HepG2 (cell line): ENCODE results near the gene AQP5. TPM values are rescaled to one million over a fixed set of nuclear protein-coding genes. Genes with fewer than 3 reads are reported as not detected.

Experiments
- ATAC-seq: fragments of 200-7000 bp; cut with Tn5 transposase; 3 replicates; pipeline ENCODE4 v1.9.1; 2020; ENCODE audit warnings: mild to moderate bottlenecking, moderate library complexity
- BruUV-seq: library from RNA; stranded (reverse); fragments of 400-500 nt; replicated peaks from 2 replicates; lab custom pipeline; 2021; lab: Mats Ljungman, UMichigan
- CTCF ChIA-PET: fragments of 300-600 bp; formaldehyde crosslinking; extraction: SDS; loops from one replicate; lab custom pipeline; 2021; ENCODE audit warnings: low total read pairs, inconsistent platforms, low intra/inter-chr PET ratio; lab: Yijun Ruan, JAX
- POLR2A ChIA-PET: fragments of 350-600 bp; sonication (Branson Sonifier 250); formaldehyde crosslinking; loops from one replicate; lab custom pipeline; 2020; ENCODE audit warnings: antibody characterized with exemption, inconsistent platforms; lab: Yijun Ruan, JAX
- DNase-seq: peaks from one replicate; pipeline ENCODE4 v3.0.0-alpha.2; 2015; ENCODE audit warnings: low spot score
- FAIRE-seq: peaks from 3 replicates; lab custom pipeline; 2011; peaks lifted over from hg19 to GRCh38; lab: Jason Lieb, UNC
- H2AFZ ChIP-seq: one replicate; pipeline ENCODE4 v1.6.1; 2011; ENCODE audit warnings: low read length, inconsistent platforms
- H3K27ac ChIP-seq: fragments of 300-600 bp; 3 replicates; pipeline ENCODE4 v1.8.0; 2011; ENCODE audit warnings: mixed run types, mild to moderate bottlenecking, mixed read lengths, low read length, inconsistent platforms; ENCODE audit not compliant: insufficient read depth; ENCODE audit errors: extremely low read length
- H3K27me3 ChIP-seq, 2 experiments: fragments of 200-600 bp in 1 of 2; 2 replicates in 1 of 2; 3 replicates in 1 of 2; pipeline versions ENCODE4 v1.6.0 to v1.8.0; 2011; ENCODE audit warnings: low read length in 2 of 2, mild to moderate bottlenecking in 2 of 2, moderate library complexity in 2 of 2, inconsistent platforms in 1 of 2; ENCODE audit not compliant: insufficient read depth in 2 of 2, control insufficient read depth in 1 of 2
- H3K36me3 ChIP-seq, 2 experiments: fragments of 200-600 bp in 1 of 2; replicated peaks in 1 of 2; 2 replicates in 1 of 2; 3 replicates in 1 of 2; pipeline versions ENCODE4 v1.5.1 to v1.8.0; 2011; ENCODE audit warnings: low read length in 2 of 2, inconsistent platforms in 1 of 2; ENCODE audit not compliant: insufficient read depth in 2 of 2, control insufficient read depth in 1 of 2
- H3K4me1 ChIP-seq: 2 replicates; pipeline ENCODE4 v1.5.1; 2012; ENCODE audit warnings: low read length, inconsistent platforms; ENCODE audit not compliant: insufficient read depth
- H3K4me2 ChIP-seq: 2 replicates; pipeline ENCODE4 v1.6.0; 2011; ENCODE audit warnings: low read depth, low read length, inconsistent platforms
- H3K4me3 ChIP-seq, 3 experiments: fragments of 200-600 bp in 1 of 3; sonication (generic), shearing (Covaris generic) in 1 of 3; replicated peaks in 1 of 3; 2 replicates each; pipeline ENCODE4 v1.5.1; 2011 to 2016; ENCODE audit warnings: low read length in 3 of 3, inconsistent platforms in 2 of 3, low read depth in 2 of 3, mild to moderate bottlenecking in 2 of 3, control low read depth in 1 of 3, mixed read lengths in 1 of 3; ENCODE audit not compliant: insufficient read depth in 1 of 3
- H3K79me2 ChIP-seq: one replicate; pipeline ENCODE4 v1.6.1; 2011; ENCODE audit warnings: low read length, inconsistent platforms; ENCODE audit not compliant: insufficient read depth
- H3K9ac ChIP-seq: 2 replicates; pipeline ENCODE4 v1.6.0; 2011; ENCODE audit warnings: mild to moderate bottlenecking, low read depth, low read length, inconsistent platforms; ENCODE audit not compliant: insufficient read depth
- H3K9me3 ChIP-seq: 2 replicates; pipeline ENCODE4 v1.5.1; 2012; ENCODE audit warnings: mild to moderate bottlenecking, low read length
- H4K20me1 ChIP-seq: 2 replicates; pipeline ENCODE4 v1.6.0; 2011; ENCODE audit warnings: inconsistent platforms, mild to moderate bottlenecking, low read length, moderate library complexity; ENCODE audit not compliant: insufficient read depth
- CREB1 ChIP-seq, 2 experiments: fragments of 450-650 bp in 1 of 2; IDR thresholded peaks; 2 replicates each; pipeline ENCODE4 v1.6.1; 2016 to 2017; ENCODE audit warnings: control low read depth in 1 of 2, mild to moderate bottlenecking in 1 of 2, missing compliant biosample characterization in 1 of 2, missing genetic modification characterization in 1 of 2
- HNRNPK ChIP-seq: fragments of 200-400 bp; formaldehyde crosslinking; IDR thresholded peaks from 2 replicates; pipeline ENCODE4 v1.6.1; 2018; ENCODE audit warnings: low read length, low read depth, moderate library complexity, mild to moderate bottlenecking; ENCODE audit not compliant: poor library complexity, severe bottlenecking
- HOXA7 ChIP-seq: sonication (generic); formaldehyde crosslinking; IDR thresholded peaks from 2 replicates; pipeline ENCODE4 v1.8.1; 2022; ENCODE audit warnings: mild to moderate bottlenecking, missing genetic modification reagents, moderate library complexity
- RBM39 ChIP-seq: fragments of 200-400 bp; formaldehyde crosslinking; IDR thresholded peaks from one replicate; pipeline ENCODE4 v1.6.1; 2018; ENCODE audit warnings: antibody characterized with exemption, mild to moderate bottlenecking, low read depth, low read length; ENCODE audit not compliant: poor library complexity, severe bottlenecking
- WGBS: methylation state at CpG from one replicate; pipeline ENCODE4 v1.1.6; 2017; ENCODE audit warnings: low lambda C conversion rate; 5-methylcytosine and 5-hydroxymethylcytosine counted together
- in situ Hi-C: cut with HindIII; loops from 2 replicates; pipeline ENCODE4 v1.10.0; 2017; ENCODE audit warnings: low pct_unique_long_range_greater_than_20kb; ENCODE audit not compliant: extremely low pct_ligation_motif_present
- intact Hi-C: fragments of 100-400 bp; cut with micrococcal nuclease; formaldehyde crosslinking; loops from one replicate; pipeline ENCODE4 v1.10.0; 2022; ENCODE audit not compliant: unreplicated experiment
- polyA plus RNA-seq, 8 experiments: library from polyadenylated mRNA; depleted of rRNA in 3 of 8; stranded (reverse) in 7 of 8; unstranded in 1 of 8; fragments of >200 nt; fragmentation: Illumina TruSeq in 4 of 8; extraction: Trizol in 4 of 8; gene quantifications; 2 replicates each; pipeline versions ENCODE4 v1.2.1 to v1.2.3, GENCODE V29; 2011 to 2016; ENCODE audit warnings: low read depth in 4 of 8, missing spikeins in 1 of 8, mixed read lengths in 1 of 8; ENCODE audit not compliant: insufficient read depth in 1 of 8
- total RNA-seq, 5 experiments: library from RNA; depleted of rRNA; stranded (reverse); fragments of >200 nt; fragmentation: Illumina TruSeq; extraction: Trizol; gene quantifications; 2 replicates each; pipeline ENCODE4 v1.2.3, GENCODE V29; 2016; ENCODE audit warnings: low read depth in 1 of 5
- TF ChIP-seq, protein P1 (sequence below): sonication (generic); formaldehyde crosslinking; IDR thresholded peaks from 2 replicates; pipeline ENCODE4 v1.4.0; 2020; ENCODE audit warnings: missing genetic modification reagents

AQP5 gene
- total and polyA plus RNA-seq, 2 of the 13 experiments (the other 11 are each of a cell fraction or from before 2014, with no cell fraction given): not detected

DNA sequence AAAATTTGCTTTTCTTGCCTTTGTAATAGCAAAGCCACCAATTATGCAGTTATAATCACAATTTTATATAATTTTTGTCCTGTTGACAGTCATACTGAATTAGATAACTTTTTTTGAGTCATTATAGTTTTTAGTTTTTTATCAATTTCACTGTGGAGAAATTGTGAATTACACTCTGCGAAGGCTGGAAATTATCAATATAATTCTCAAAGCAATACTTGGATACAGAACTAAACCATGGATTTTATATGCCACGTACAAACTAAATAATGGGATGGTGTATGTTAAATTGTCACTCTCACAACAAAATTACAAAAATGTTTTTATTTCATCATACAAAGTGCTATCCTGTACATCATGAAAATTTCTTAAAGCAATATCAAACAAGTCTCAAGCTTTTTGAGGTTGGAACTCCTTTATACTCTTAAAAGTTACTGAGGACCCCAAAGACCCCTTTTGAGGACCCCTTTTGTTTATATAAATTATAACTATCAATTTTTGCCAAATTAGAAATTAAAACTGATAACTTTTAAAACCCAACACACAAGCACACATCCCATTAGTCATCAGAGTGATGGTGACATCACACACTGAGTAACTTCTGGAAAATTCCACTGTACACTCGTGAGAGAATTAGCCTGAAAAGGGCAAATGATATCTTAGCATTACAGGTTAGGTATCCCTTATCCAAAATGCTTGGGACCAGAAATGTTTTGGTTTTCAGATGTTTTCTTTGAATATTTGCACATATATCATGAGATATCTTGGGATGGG is 31.0 kb upstream of the AQP5 start:
- Histone ChIP-seq H3K4me2 (no peak overlapping the region), H3K4me3 (no peak overlapping the region), H3K27me3 (peaks cover 0 to 4% of the 10 kb centered on the region in 2 experiments; a peak in 1 of 5 replicates), H3K9me3 (no peaks in the 10 kb centered on the region), H3K79me2 (no peaks in the 10 kb centered on the region), H3K9ac (no peak overlapping the region), H4K20me1 (no peaks in the 10 kb centered on the region), H3K27ac (no peak overlapping the region), H3K36me3 (no peaks in the 10 kb centered on the region), H2AFZ (no peak overlapping the region), H3K4me1 (no peaks in the 10 kb centered on the region)
- FAIRE-seq (no peak), DNase-seq (no peak), ATAC-seq (no peak)
- WGBS: 41% methylated on average over 3 of the region's 3 CpGs
- CTCF ChIA-PET: no interaction called here
- POLR2A ChIA-PET: no interaction called here
- BruUV-seq: no TSS peak
- TF ChIP-seq, protein P1, sequence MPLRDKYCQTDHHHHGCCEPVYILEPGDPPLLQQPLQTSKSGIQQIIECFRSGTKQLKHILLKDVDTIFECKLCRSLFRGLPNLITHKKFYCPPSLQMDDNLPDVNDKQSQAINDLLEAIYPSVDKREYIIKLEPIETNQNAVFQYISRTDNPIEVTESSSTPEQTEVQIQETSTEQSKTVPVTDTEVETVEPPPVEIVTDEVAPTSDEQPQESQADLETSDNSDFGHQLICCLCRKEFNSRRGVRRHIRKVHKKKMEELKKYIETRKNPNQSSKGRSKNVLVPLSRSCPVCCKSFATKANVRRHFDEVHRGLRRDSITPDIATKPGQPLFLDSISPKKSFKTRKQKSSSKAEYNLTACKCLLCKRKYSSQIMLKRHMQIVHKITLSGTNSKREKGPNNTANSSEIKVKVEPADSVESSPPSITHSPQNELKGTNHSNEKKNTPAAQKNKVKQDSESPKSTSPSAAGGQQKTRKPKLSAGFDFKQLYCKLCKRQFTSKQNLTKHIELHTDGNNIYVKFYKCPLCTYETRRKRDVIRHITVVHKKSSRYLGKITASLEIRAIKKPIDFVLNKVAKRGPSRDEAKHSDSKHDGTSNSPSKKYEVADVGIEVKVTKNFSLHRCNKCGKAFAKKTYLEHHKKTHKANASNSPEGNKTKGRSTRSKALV (CRISPR knock-in tag): no peak
- TF ChIP-seq CREB1 (IDR thresholded peaks at IDR 0.05) (peak; percentile 49), CREB1 (CRISPR knock-in tag; IDR thresholded peaks at IDR 0.05) (no peak), RBM39 (no peak), HOXA7 (CRISPR knock-in tag) (no peak), HNRNPK (no peak)
- intact Hi-C loops: no loop called here
- in situ Hi-C loops: no loop called here
